H1 (cell line): Measurements from ENCODE around the gene ZBTB7B. TPM values are rescaled to one million over a fixed set of nuclear protein-coding genes. Genes with fewer than 3 reads are reported as not detected.

Experiments used
- ASH2L ChIP-seq: fragments of 200-600, 300-600 bp; sonication (generic); IDR thresholded peaks from one replicate; pipeline ENCODE4 v1.7.1; 2017; ENCODE audit warnings: low read length
- KDM1A ChIP-seq: fragments of 200-600, 300-600 bp; sonication (generic); IDR thresholded peaks from 2 replicates; pipeline ENCODE4 v1.7.1; 2016; ENCODE audit warnings: mild to moderate bottlenecking, low read length, borderline replicate concordance
- POLR2AphosphoS5 ChIP-seq: IDR thresholded peaks from 2 replicates; pipeline ENCODE4 v1.6.1; 2011; ENCODE audit warnings: low read depth, low read length
- SIX5 ChIP-seq: IDR thresholded peaks from 2 replicates; pipeline ENCODE4 v1.6.1; 2011; ENCODE audit warnings: mild to moderate bottlenecking, low read depth, low read length
- SP1 ChIP-seq: IDR thresholded peaks from 2 replicates; pipeline ENCODE4 v1.6.1; 2011; ENCODE audit warnings: low read depth, low read length
- SP2 ChIP-seq: IDR thresholded peaks from 2 replicates; pipeline ENCODE4 v1.6.1; 2012; ENCODE audit warnings: mild to moderate bottlenecking, low read length, inconsistent platforms
- TBP ChIP-seq: IDR thresholded peaks from 2 replicates; pipeline ENCODE4 v1.6.1; 2011; ENCODE audit warnings: low read depth, low read length, improper control_type of control experiment
- YY1 ChIP-seq: IDR thresholded peaks from 2 replicates; pipeline ENCODE4 v1.6.1; 2011; ENCODE audit warnings: low read depth, mild to moderate bottlenecking, low read length
- polyA plus RNA-seq, 7 experiments: library from polyadenylated mRNA; depleted of rRNA in 3 of 7; stranded (reverse) in 5 of 7; unstranded in 2 of 7; fragments of >200 nt in 5 of 7; fragments of 200-250 nt in 2 of 7; gene quantifications; 1 replicate in 5 of 7; 2 replicates in 1 of 7; 4 replicates in 1 of 7; pipeline versions ENCODE4 v1.2.1 to v1.2.3, GENCODE V29; 2011 to 2013; ENCODE audit warnings: missing spikeins in 2 of 7, mixed read lengths in 2 of 7
- total RNA-seq: library from RNA; stranded (reverse); fragmentation: NEBNext Ultra II Directional; extraction: Animal tissue kit (Norgen Biotek cat#: 25700); gene quantifications from 2 replicates; pipeline ENCODE4 v1.2.1, GENCODE V29; 2021
- TF ChIP-seq, protein P1 (sequence below): IDR thresholded peaks from 2 replicates; pipeline ENCODE4 v1.6.1; 2012; ENCODE audit warnings: inconsistent platforms
- TF ChIP-seq, protein P2 (sequence below): IDR thresholded peaks from 2 replicates; pipeline ENCODE4 v1.6.1; 2011; ENCODE audit warnings: low read depth, mild to moderate bottlenecking, low read length; ENCODE audit not compliant: insufficient read depth
- TF ChIP-seq, protein P3 (sequence below): IDR thresholded peaks from 2 replicates; pipeline ENCODE4 v1.6.1; 2012; ENCODE audit warnings: inconsistent platforms

Gene ZBTB7B
- total and polyA plus RNA-seq, 2 of the 8 experiments (the other 6 are each of a cell fraction or from before 2014, with no cell fraction given), result 24.5 to 36.9 TPM

DNA sequence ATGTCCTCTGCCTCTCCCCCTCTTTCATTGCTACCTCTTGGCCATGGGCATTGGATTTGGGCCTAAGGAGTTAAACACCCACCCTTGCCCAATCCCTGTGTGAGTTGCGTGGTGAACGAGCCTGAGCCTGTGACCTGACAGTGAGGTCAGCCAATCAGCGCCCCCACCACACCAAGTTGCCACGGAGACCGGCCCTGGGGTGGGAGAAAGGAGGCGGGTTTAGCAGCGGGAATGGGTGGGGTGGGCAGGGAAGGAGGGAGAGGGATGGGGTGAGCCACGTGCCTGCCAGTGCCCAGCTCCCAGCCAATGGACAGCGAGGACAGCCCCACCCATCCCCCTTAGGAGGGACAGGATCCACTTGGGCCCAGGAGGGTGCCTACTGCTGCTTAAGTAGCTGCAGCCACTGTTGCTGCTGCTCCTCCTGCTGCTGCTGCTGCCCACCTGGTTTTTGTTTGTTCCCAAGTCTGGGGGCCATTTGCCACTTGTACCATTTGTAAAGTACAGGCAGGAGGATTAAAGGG, 9.5 kb downstream of the ZBTB7B start (continued):
- TF ChIP-seq ASH2L, result no peak
- peak; percentile 75; the same call in 1 of the 2 replicates for TF ChIP-seq SP1
- no peak for TF ChIP-seq POLR2AphosphoS5
- TF ChIP-seq TBP, result peak; percentile 37; the same call in 1 of the 2 replicates
- TF ChIP-seq, protein P1, sequence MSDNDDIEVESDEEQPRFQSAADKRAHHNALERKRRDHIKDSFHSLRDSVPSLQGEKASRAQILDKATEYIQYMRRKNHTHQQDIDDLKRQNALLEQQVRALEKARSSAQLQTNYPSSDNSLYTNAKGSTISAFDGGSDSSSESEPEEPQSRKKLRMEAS, result peak; percentile 95
- TF ChIP-seq YY1, result no peak
- peak; percentile 86; the same call in 1 of the 2 replicates for TF ChIP-seq KDM1A
- TF ChIP-seq, protein P2, sequence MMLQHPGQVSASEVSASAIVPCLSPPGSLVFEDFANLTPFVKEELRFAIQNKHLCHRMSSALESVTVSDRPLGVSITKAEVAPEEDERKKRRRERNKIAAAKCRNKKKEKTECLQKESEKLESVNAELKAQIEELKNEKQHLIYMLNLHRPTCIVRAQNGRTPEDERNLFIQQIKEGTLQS, result 0 out of 2 replicates have a peak, but pooled peaks have one; percentile 8
- TF ChIP-seq, protein P3, sequence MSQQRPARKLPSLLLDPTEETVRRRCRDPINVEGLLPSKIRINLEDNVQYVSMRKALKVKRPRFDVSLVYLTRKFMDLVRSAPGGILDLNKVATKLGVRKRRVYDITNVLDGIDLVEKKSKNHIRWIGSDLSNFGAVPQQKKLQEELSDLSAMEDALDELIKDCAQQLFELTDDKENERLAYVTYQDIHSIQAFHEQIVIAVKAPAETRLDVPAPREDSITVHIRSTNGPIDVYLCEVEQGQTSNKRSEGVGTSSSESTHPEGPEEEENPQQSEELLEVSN, result peak; percentile 83
- peak; percentile 50 for TF ChIP-seq SP2
- no peak for TF ChIP-seq SIX5
